Thyroid gland (tissue), 4 donors: ENCODE data around the gene GLYATL3. TPM values are rescaled to one million over a fixed set of nuclear protein-coding genes. Genes with fewer than 3 reads are reported as not detected.
"Not testable (repeated sequence)": the region's sequence is repeated elsewhere in the genome, so short reads cannot be mapped to it uniquely, and the experiment has no call there.

Experiments used
- DNase-seq, 2 donors: peaks; one replicate each; pipeline ENCODE4 v3.0.0-alpha.2; 2019
- H3K27ac ChIP-seq, 3 donors: fragments of 200-600 bp; sonication (generic); 1 replicate in 2 of 3; 2 replicates in 1 of 3; pipeline ENCODE4 v1.5.1; 2016 to 2019; ENCODE audit warnings: mild to moderate bottlenecking in 1 of 3, moderate library complexity in 1 of 3
- H3K27me3 ChIP-seq: fragments of 200-600 bp; sonication (generic); one replicate; pipeline ENCODE4 v1.5.1; 2019
- H3K36me3 ChIP-seq, 2 donors: fragments of 200-600 bp; sonication (generic); one replicate each; pipeline ENCODE4 v1.5.1; 2016 to 2019
- H3K4me1 ChIP-seq, 2 donors: fragments of 200-600 bp; sonication (generic); one replicate each; pipeline ENCODE4 v1.5.1; 2017 to 2019
- H3K4me3 ChIP-seq, 3 donors: fragments of 200-600 bp; sonication (generic); replicated peaks in 1 of 3; 1 replicate in 2 of 3; 2 replicates in 1 of 3; pipeline ENCODE4 v1.5.1; 2016; ENCODE audit warnings: mild to moderate bottlenecking in 1 of 3
- H3K9me3 ChIP-seq: fragments of 200-600 bp; sonication (generic); one replicate; pipeline ENCODE4 v1.5.1; 2017
- CTCF ChIP-seq, 6 experiments: fragments of 200-600 bp in 3 of 6; fragments of 450-650 bp in 3 of 6; sonication (generic) in 3 of 6; IDR thresholded peaks; one replicate each; pipeline ENCODE4 v1.5.1; 2016 to 2019; ENCODE audit warnings: antibody characterized with exemption in 6 of 6, mild to moderate bottlenecking in 2 of 6, inconsistent platforms in 1 of 6, moderate library complexity in 1 of 6
- POLR2A ChIP-seq, 2 donors: fragments of 450-650 bp; IDR thresholded peaks; one replicate each; pipeline ENCODE4 v1.6.1; 2017; ENCODE audit warnings: antibody characterized with exemption in 2 of 2, mild to moderate bottlenecking in 2 of 2, moderate library complexity in 1 of 2
- WGBS, 2 donors: methylation state at CpG; one replicate each; pipeline ENCODE4 v1.1.5; 2017; 5-methylcytosine and 5-hydroxymethylcytosine counted together
- intact Hi-C: fragments of 100-400 bp; cut with DNase I; formaldehyde crosslinking; loops from one replicate; pipeline ENCODE4 v1.15.1; 2023
- total RNA-seq, 4 donors: library from RNA; depleted of rRNA; stranded (reverse); fragments of >200 nt; gene quantifications; one replicate each; pipeline ENCODE4 v1.2.3, GENCODE V29; 2016

GLYATL3 gene
- total RNA-seq, 4 donors from 2014 or later = not detected

- Histone ChIP-seq H3K9me3 (no peaks in the 10 kb centered on the region), H3K27me3 (no peaks in the 10 kb centered on the region), H3K27ac (peak overlapping the region; percentile 4 to 81 (median 59)), H3K4me3 (peak overlapping the region; percentile 57 to 82 (median 80)), H3K36me3 (no peaks in the 10 kb centered on the region), H3K4me1 (peaks cover 18% of the 10 kb centered on the region in 2 donors)
- intact Hi-C loops = no loop called here
- no peak for DNase-seq
- no peak for TF ChIP-seq CTCF (IDR thresholded peaks at IDR 0.05)
- WGBS, 2 donors = 0 to 1% methylated on average over 7 of the region's 7 CpGs
These were observed 37.2 kb upstream of the GLYATL3 start for GRCh38 chr6:49462599-49462926.

DNA sequence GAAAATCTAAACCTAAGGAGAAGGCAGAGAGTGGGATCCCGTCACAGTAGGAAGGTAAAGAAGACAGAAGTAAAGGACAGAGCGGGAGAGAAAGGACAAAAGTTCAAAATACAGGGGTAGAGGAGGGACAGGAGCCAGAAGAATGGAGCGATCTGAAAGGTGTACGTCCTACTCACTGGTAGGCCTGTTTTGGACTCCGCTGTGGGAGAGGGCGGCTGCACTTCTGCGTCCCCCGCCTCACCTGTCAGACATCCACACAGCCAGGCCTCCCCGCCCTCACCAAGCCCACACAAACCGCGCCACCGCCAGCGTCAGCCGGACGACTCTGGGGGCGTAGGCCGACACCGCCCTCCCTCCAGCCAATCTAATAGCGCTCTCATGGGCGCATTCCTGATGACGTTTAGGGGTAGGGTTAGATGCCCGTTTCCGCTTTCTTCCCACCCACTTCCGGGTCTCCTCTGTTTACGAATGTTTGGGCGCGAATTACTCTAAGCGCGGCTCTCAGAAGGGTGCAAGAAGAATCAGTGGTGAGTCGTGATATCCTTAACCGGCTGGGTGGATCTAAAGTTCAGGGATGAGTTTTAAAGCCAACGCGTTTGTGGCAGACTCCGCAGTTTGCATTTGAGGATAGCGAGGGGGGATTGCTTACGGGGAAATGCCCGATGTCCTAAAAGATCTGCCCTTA lies 36.7 kb upstream of the GLYATL3 start, which contains the start of the genes CENPQ and MMUT:
Gene CENPQ, plus strand, starts transcription at position 444 of the 685 bp plus-strand sequence. CDS start 6,807 bp downstream, outside the sequence.
Gene MMUT, minus strand, starts transcription at position 327 of the 685 bp plus-strand sequence. CDS start 3,787 bp downstream, outside the sequence.
- H3K4me3 ChIP-seq = peak within 1 kb of the TSS; percentile 57 to 82 (median 80)
- no peaks in the 10 kb centered on the region for H3K36me3 ChIP-seq
- no peaks in the 10 kb centered on the region for H3K9me3 ChIP-seq
- peak within 1 kb of the TSS; percentile 4 to 81 (median 59) for H3K27ac ChIP-seq
- TF ChIP-seq CTCF (IDR thresholded peaks at IDR 0.05) = peak in 1 of 6 experiments; percentile 25
- TF ChIP-seq POLR2A (IDR thresholded peaks at IDR 0.05) = peak in 1 of 2 donors; percentile 80
- peaks cover 18% of the 10 kb centered on the region in 2 donors for H3K4me1 ChIP-seq
- DNase-seq = peak; percentile 94 to 95
- intact Hi-C loops = no loop called here
- WGBS, 2 donors = 0% methylated on average over 36 to 37 of the region's 37 CpGs
- no peaks in the 10 kb centered on the region for H3K27me3 ChIP-seq

DNA sequence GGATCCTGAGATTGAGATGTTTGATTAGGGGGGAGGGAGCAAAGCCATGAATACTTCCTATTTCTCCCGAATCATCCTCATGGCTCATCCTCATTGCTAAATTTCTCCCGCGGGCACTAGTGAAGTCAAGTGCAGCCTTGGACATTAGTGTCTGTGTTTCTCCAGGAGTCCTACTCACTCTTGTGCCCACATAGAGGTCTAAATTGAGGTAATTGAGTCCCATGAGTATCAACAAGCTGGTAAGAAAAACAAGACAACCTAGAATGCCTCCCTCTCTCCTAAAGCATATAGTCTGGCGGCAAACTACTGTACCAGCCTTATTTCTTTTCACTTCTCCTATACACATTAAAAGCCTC lies 36.1 kb upstream of the GLYATL3 start:
- no peak for DNase-seq
- H3K36me3 ChIP-seq = no peaks in the 10 kb centered on the region
- H3K27me3 ChIP-seq = no peaks in the 10 kb centered on the region
- WGBS, 2 donors = 1% methylated on average over 4 of the region's 4 CpGs
- peaks cover 18% of the 10 kb centered on the region in 2 donors for H3K4me1 ChIP-seq
- TF ChIP-seq CTCF (IDR thresholded peaks at IDR 0.05) = no peak
- TF ChIP-seq POLR2A (IDR thresholded peaks at IDR 0.05) = no peak
- no peaks in the 10 kb centered on the region for H3K9me3 ChIP-seq
- H3K4me3 ChIP-seq = peak overlapping the region; percentile 57 to 82 (median 67)
- intact Hi-C loops = no loop called here
- H3K27ac ChIP-seq = no peak overlapping the region

- DNase-seq = no peak
- H3K9me3 ChIP-seq = no peaks in the 10 kb centered on the region
- H3K4me3 ChIP-seq = no peak overlapping the region
- WGBS, 2 donors = 97 to 98% methylated on average over 2 of the region's 2 CpGs
- TF ChIP-seq CTCF (IDR thresholded peaks at IDR 0.05) (no peak), POLR2A (IDR thresholded peaks at IDR 0.05) (no peak)
- no peaks in the 10 kb centered on the region for H3K36me3 ChIP-seq
- H3K27ac ChIP-seq = no peak overlapping the region
- no peaks in the 10 kb centered on the region for H3K27me3 ChIP-seq
- peaks cover 18% of the 10 kb centered on the region in 2 donors for H3K4me1 ChIP-seq
- intact Hi-C loops = no loop called here
These were observed 35.0 kb upstream of the GLYATL3 start for GRCh38 chr6:49464691-49465090.

DNA sequence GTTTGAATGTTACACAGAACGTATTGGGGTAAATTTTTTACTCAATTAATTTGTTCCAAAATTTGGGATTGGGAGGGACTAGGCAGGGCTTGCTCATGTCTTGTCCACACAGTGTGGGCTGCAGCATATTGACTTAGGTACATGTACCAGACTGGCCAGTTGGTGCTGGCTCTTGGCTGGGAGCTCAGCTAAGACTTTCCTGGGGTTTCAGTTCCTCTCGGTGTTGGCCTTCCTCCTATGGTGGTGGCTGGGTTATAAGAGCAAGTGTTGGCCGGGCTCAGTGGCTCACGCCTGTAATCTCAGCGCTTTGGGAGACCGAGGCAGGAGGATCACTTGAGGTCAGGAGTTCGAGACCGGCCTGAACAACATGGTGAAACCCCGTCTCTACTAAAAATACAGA lies 31.7 kb upstream of the GLYATL3 start:
- Histone ChIP-seq H3K27ac (no peak overlapping the region), H3K9me3 (no peaks in the 10 kb centered on the region), H3K27me3 (no peaks in the 10 kb centered on the region), H3K36me3 (no peaks in the 10 kb centered on the region), H3K4me1 (peaks cover 5 to 7% of the 10 kb centered on the region in 2 donors), H3K4me3 (no peak overlapping the region)
- intact Hi-C loops = no loop called here
- WGBS, 2 donors = 97 to 98% methylated on average over 9 of the region's 9 CpGs
- no peak for DNase-seq
- TF ChIP-seq CTCF (IDR thresholded peaks at IDR 0.05) (no peak), POLR2A (IDR thresholded peaks at IDR 0.05) (no peak)

DNA sequence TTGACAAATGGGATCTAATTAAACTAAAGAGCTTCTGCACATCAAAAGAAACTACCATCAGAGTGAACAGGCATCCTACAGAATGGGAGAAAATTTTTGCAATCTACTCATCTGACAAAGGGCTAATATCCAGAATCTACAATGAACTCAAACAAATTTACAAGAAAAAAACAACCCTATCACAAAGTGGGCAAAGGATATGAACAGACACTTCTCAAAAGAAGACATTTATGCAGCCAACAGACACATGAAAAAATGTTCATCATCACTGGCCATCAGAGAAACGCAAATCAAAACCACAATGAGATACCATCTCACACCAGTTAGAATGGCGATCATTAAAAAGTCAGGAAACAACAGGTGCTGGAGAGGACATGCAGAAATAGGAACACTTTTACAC lies 23.2 kb upstream of the GLYATL3 start:
- H3K4me1 ChIP-seq, DNase-seq, H3K27ac ChIP-seq, intact Hi-C loops, H3K27me3 ChIP-seq, H3K36me3 ChIP-seq, H3K4me3 ChIP-seq, H3K9me3 ChIP-seq: not testable (repeated sequence)
- WGBS, 2 donors = 97 to 100% methylated on average over 2 of the region's 2 CpGs
